Endothelial cell of umbilical vein (primary cell): ENCODE results near the gene CPNE8. TPM values are rescaled to one million over a fixed set of nuclear protein-coding genes. Genes with fewer than 3 reads are reported as not detected.

Experiments
- BruUV-seq: library from RNA; stranded (reverse); fragments of 400-500 nt; replicated peaks from 2 replicates; lab custom pipeline; 2021; lab: Mats Ljungman, UMichigan
- CTCF ChIA-PET: fragments of 300-600, 350-600 bp; sonication (Branson Sonifier 250); formaldehyde crosslinking; loops from one replicate; lab custom pipeline; 2021; ENCODE audit warnings: antibody characterized with exemption, inconsistent platforms; lab: Charles Lee
- POLR2A ChIA-PET: fragments of 300-600, 350-600 bp; sonication (Branson Sonifier 250); formaldehyde crosslinking; loops from one replicate; lab custom pipeline; 2021; ENCODE audit warnings: antibody characterized with exemption, inconsistent platforms; lab: Charles Lee
- DNase-seq: peaks from one replicate; pipeline ENCODE4 v3.0.0-alpha.2; 2011; ENCODE audit warnings: low read depth, low spot score
- FAIRE-seq: peaks from 2 replicates; lab custom pipeline; 2011; peaks lifted over from hg19 to GRCh38; lab: Jason Lieb, UNC
- H2AFZ ChIP-seq: 2 replicates; pipeline ENCODE4 v1.6.0; 2012; ENCODE audit warnings: low read depth, low read length, control low read depth, inconsistent platforms
- H3K27ac ChIP-seq: 2 replicates; pipeline ENCODE4 v1.5.1; 2011; ENCODE audit warnings: low read depth, mild to moderate bottlenecking, control low read depth, low read length, moderate library complexity; ENCODE audit not compliant: insufficient read depth
- H3K27me3 ChIP-seq, 2 experiments: 2 replicates each; pipeline versions ENCODE4 v1.6.0 to v1.6.1; 2011; ENCODE audit warnings: low read length in 2 of 2, mixed read lengths in 1 of 2; ENCODE audit not compliant: control insufficient read depth in 2 of 2, insufficient read depth in 2 of 2
- H3K36me3 ChIP-seq, 2 experiments: 2 replicates in 1 of 2; 3 replicates in 1 of 2; pipeline ENCODE4 v1.5.1; 2011; ENCODE audit warnings: low read length in 2 of 2, mild to moderate bottlenecking in 1 of 2, moderate library complexity in 1 of 2; ENCODE audit not compliant: control insufficient read depth in 2 of 2, insufficient read depth in 2 of 2; ENCODE audit errors: extremely low read depth in 1 of 2
- H3K4me1 ChIP-seq: 3 replicates; pipeline ENCODE4 v1.5.1; 2011; ENCODE audit warnings: mild to moderate bottlenecking, low read length; ENCODE audit not compliant: control insufficient read depth, insufficient read depth; ENCODE audit errors: extremely low read depth
- H3K4me2 ChIP-seq: 2 replicates; pipeline ENCODE4 v1.6.1; 2011; ENCODE audit warnings: low read length, control low read depth, mixed read lengths; ENCODE audit not compliant: insufficient read depth
- H3K4me3 ChIP-seq, 3 experiments: fragments of 200-600 bp in 1 of 3; sonication (generic), shearing (Covaris generic) in 1 of 3; replicated peaks in 1 of 3; 2 replicates each; pipeline ENCODE4 v1.5.1; 2011 to 2016; ENCODE audit warnings: control low read depth in 3 of 3, low read length in 3 of 3, mild to moderate bottlenecking in 2 of 3, inconsistent platforms in 1 of 3, low read depth in 1 of 3, moderate library complexity in 1 of 3; ENCODE audit not compliant: insufficient read depth in 1 of 3
- H3K79me2 ChIP-seq: 2 replicates; pipeline ENCODE4 v1.6.0; 2012; ENCODE audit warnings: low read length, inconsistent platforms; ENCODE audit not compliant: control insufficient read depth, insufficient read depth
- H3K9ac ChIP-seq: replicated peaks from 2 replicates; pipeline ENCODE3; 2011; ENCODE audit warnings: low read length, control low read depth; ENCODE audit not compliant: insufficient read depth; ENCODE audit errors: extremely low read depth
- H3K9me1 ChIP-seq: replicated peaks from 3 replicates; pipeline ENCODE4 v1.6.0; 2011; ENCODE audit warnings: mild to moderate bottlenecking, low read length; ENCODE audit not compliant: control insufficient read depth, insufficient read depth; ENCODE audit errors: extremely low read depth
- H3K9me3 ChIP-seq: replicated peaks from 2 replicates; pipeline ENCODE4 v1.5.1; 2012; ENCODE audit warnings: low read length, inconsistent platforms; ENCODE audit not compliant: control insufficient read depth, insufficient read depth
- H4K20me1 ChIP-seq: replicated peaks from 2 replicates; pipeline ENCODE3; 2011; ENCODE audit warnings: mild to moderate bottlenecking, low read length; ENCODE audit not compliant: control insufficient read depth, insufficient read depth; ENCODE audit errors: extremely low read depth
- EZH2 ChIP-seq: IDR thresholded peaks from 2 replicates; pipeline ENCODE4 v1.6.1; 2012; ENCODE audit warnings: borderline replicate concordance, low read depth, mild to moderate bottlenecking, moderate library complexity, low read length, inconsistent platforms; ENCODE audit not compliant: severe bottlenecking
- FOS ChIP-seq: IDR thresholded peaks from 2 replicates; pipeline ENCODE4 v1.6.1; 2011; ENCODE audit warnings: mild to moderate bottlenecking, low read length, moderate library complexity, borderline replicate concordance; ENCODE audit not compliant: insufficient read depth
- GATA2 ChIP-seq: IDR thresholded peaks from 2 replicates; pipeline ENCODE4 v1.7.0; 2011; ENCODE audit warnings: low read depth, mild to moderate bottlenecking, moderate library complexity, mixed read lengths, low read length; ENCODE audit not compliant: insufficient read length, insufficient read depth
- JUN ChIP-seq: IDR thresholded peaks from 2 replicates; pipeline ENCODE4 v1.6.1; 2011; ENCODE audit warnings: borderline replicate concordance, low read depth; ENCODE audit not compliant: insufficient read length, insufficient read depth
- MYC ChIP-seq: IDR thresholded peaks from one replicate; pipeline ENCODE4 v1.6.1; 2011; ENCODE audit warnings: mild to moderate bottlenecking, low read depth, low read length
- POLR2A ChIP-seq: IDR thresholded peaks from 2 replicates; pipeline ENCODE4 v1.6.1; 2012; ENCODE audit warnings: low read depth, mild to moderate bottlenecking, control low read depth, low read length
- POLR2AphosphoS5 ChIP-seq: IDR thresholded peaks from 2 replicates; pipeline ENCODE4 v1.6.1; 2012; ENCODE audit warnings: low read depth, mild to moderate bottlenecking, control low read depth, low read length, moderate library complexity; ENCODE audit not compliant: insufficient read depth
- dilution Hi-C: fragments of 300-500 bp; cut with MboI; formaldehyde crosslinking; loops from one replicate; pipeline ENCODE4 v1.15.0; 2019; ENCODE audit warnings: low sequenced_read_pairs; ENCODE audit not compliant: extremely low pct_ligation_motif_present
- intact Hi-C: fragments of 100-400 bp; cut with micrococcal nuclease; formaldehyde crosslinking; loops from one replicate; pipeline ENCODE4 v1.10.0; 2022
- polyA plus RNA-seq, 4 experiments: library from polyadenylated mRNA; depleted of rRNA in 3 of 4; stranded (reverse) in 3 of 4; unstranded in 1 of 4; fragments of >200 nt; gene quantifications; 2 replicates each; pipeline versions ENCODE4 v1.2.1 to v1.2.3, GENCODE V29; 2011 to 2012; ENCODE audit warnings: missing spikeins in 1 of 4
- total RNA-seq: library from RNA; stranded (reverse); gene quantifications from 2 replicates; pipeline ENCODE4 v1.2.3, GENCODE V29; 2021
- TF ChIP-seq, protein P1 (sequence below), 2 donors: IDR thresholded peaks; 1 replicate in 1 of 2; 2 replicates in 1 of 2; pipeline ENCODE4 v1.5.1; 2011; ENCODE audit warnings: low read length in 2 of 2, mild to moderate bottlenecking in 2 of 2, moderate library complexity in 2 of 2, control low read depth in 1 of 2, inconsistent platforms in 1 of 2, low read depth in 1 of 2; ENCODE audit not compliant: insufficient read depth in 1 of 2; ENCODE audit errors: extremely low read depth in 1 of 2
- TF ChIP-seq, protein P2 (sequence below): IDR thresholded peaks from 2 replicates; pipeline ENCODE4 v1.6.1; 2011; ENCODE audit not compliant: insufficient read depth, insufficient read length

CPNE8 gene
- total and polyA plus RNA-seq, 2 donors (not counting 3 experiments of a cell fraction or from before 2014, with no cell fraction given) = 4.4 to 13.7 TPM

DNA sequence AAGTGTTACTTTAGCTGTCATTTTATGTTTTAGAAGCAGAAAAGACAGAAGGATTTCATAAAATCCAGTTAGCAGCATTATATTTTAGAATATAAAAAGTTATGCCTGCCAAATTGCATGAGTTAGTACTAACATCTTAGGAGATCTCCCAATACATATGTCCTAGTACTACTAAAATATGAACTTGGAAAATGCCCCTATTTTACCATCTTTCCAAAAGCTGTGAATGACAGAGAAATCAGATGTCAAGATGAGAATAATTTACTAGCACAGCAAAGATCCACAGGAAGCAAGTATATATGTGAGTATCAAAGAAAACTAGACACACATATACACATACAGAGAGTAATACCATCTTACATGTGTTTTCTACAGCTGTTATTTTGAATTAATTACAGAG, 196.9 kb downstream of the CPNE8 start:
- POLR2A ChIA-PET = no interaction called here
- TF ChIP-seq POLR2AphosphoS5 (no peak), MYC (no peak), JUN (no peak), EZH2 (no peak)
- TF ChIP-seq, protein P1, sequence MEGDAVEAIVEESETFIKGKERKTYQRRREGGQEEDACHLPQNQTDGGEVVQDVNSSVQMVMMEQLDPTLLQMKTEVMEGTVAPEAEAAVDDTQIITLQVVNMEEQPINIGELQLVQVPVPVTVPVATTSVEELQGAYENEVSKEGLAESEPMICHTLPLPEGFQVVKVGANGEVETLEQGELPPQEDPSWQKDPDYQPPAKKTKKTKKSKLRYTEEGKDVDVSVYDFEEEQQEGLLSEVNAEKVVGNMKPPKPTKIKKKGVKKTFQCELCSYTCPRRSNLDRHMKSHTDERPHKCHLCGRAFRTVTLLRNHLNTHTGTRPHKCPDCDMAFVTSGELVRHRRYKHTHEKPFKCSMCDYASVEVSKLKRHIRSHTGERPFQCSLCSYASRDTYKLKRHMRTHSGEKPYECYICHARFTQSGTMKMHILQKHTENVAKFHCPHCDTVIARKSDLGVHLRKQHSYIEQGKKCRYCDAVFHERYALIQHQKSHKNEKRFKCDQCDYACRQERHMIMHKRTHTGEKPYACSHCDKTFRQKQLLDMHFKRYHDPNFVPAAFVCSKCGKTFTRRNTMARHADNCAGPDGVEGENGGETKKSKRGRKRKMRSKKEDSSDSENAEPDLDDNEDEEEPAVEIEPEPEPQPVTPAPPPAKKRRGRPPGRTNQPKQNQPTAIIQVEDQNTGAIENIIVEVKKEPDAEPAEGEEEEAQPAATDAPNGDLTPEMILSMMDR (IDR thresholded peaks at IDR 0.05; ENCODE audit: extremely low read depth in 1 of 2, insufficient read depth in 1 of 2, low read depth in 1 of 2, low read length in 2 of 2) = no peak
- Histone ChIP-seq H3K9me3 (no peaks in the 10 kb centered on the region), H3K79me2 (no peaks in the 10 kb centered on the region), H3K36me3 (no peaks in the 10 kb centered on the region), H4K20me1 (no peaks in the 10 kb centered on the region), H3K9me1 (no peaks in the 10 kb centered on the region), H3K27ac (no peak overlapping the region), H2AFZ (no peak overlapping the region), H3K9ac (no peak overlapping the region), H3K4me1 (no peaks in the 10 kb centered on the region), H3K4me3 (no peak overlapping the region), H3K4me2 (no peak overlapping the region), H3K27me3 (no peaks in the 10 kb centered on the region)
- CTCF ChIA-PET = no interaction called here
- no peak for DNase-seq
- intact Hi-C loops (no loop called here), dilution Hi-C loops (no loop called here)
- no TSS peak for BruUV-seq
- FAIRE-seq = no peak

DNA sequence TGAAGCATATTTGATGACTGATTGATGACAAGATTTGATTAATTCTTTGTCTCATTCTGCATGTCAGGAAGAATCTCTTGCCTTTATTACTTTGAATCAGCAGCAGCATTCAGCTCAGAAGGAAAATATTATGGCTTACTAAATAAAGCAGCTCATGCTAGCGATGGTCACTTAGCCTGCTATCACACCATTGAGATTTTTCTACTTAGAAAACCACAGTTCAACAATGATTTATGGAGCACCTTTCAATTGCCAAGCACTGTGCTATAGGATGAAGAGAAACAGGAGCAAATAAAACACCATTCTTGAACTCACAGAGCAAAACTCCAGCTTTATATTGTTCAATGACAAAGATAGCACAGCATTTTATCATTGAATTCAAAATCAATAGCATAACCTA, 197.7 kb downstream of the CPNE8 start:
- H3K9ac ChIP-seq = no peak overlapping the region
- intact Hi-C loops = no loop called here
- H3K27ac ChIP-seq = no peak overlapping the region
- ChIA-PET POLR2A (no interaction called here), CTCF (interaction anchor here (1.0 kb wide), 1 partner anchor 43 kb away, joined by 3 read pairs; no protein-coding TSS in a partner anchor)
- no peaks in the 10 kb centered on the region for H3K9me3 ChIP-seq
- H2AFZ ChIP-seq = no peak overlapping the region
- H3K4me3 ChIP-seq = no peak overlapping the region
- peak; percentile 38 for FAIRE-seq
- H3K79me2 ChIP-seq = no peaks in the 10 kb centered on the region
- H4K20me1 ChIP-seq = no peaks in the 10 kb centered on the region
- no peaks in the 10 kb centered on the region for H3K9me1 ChIP-seq
- H3K27me3 ChIP-seq = no peaks in the 10 kb centered on the region
- TF ChIP-seq, protein P1 (IDR thresholded peaks at IDR 0.05; ENCODE audit: extremely low read depth in 1 of 2, insufficient read depth in 1 of 2, low read depth in 1 of 2, low read length in 2 of 2) = no peak
- TF ChIP-seq GATA2 = no peak
- TF ChIP-seq POLR2AphosphoS5 = no peak
- no peak for TF ChIP-seq POLR2A
- no peak for TF ChIP-seq JUN
- no peak for TF ChIP-seq EZH2
- TF ChIP-seq, protein P2, sequence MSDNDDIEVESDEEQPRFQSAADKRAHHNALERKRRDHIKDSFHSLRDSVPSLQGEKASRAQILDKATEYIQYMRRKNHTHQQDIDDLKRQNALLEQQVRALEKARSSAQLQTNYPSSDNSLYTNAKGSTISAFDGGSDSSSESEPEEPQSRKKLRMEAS = no peak
- no peak for TF ChIP-seq FOS
- dilution Hi-C loops = no loop called here
- H3K4me2 ChIP-seq = no peak overlapping the region
- BruUV-seq = no TSS peak
- H3K4me1 ChIP-seq = no peaks in the 10 kb centered on the region
- DNase-seq = no peak
- no peaks in the 10 kb centered on the region for H3K36me3 ChIP-seq
